Inferior parietal cortex (tissue), 1 donor: ENCODE measurements around the gene PRG3.
A peak's percentile ranks its signal among the peaks of the same experiment; 100 is the strongest.
"Not testable (repeated sequence)": the region's sequence is repeated elsewhere in the genome, so short reads cannot be mapped to it uniquely, and the experiment has no call there.

Experiments used
- DNase-seq: peaks from one replicate; pipeline ENCODE4 v3.0.0-alpha.2; 2016; ENCODE audit errors: extremely low spot score

PRG3 gene

GRCh38 chr11:57339328-57339727 lies 41.6 kb downstream of the PRG3 start:
- DNase-seq, result no peak

- no peak for DNase-seq
Observed at GRCh38 chr11:57338142-57338541, 42.8 kb downstream of the PRG3 start, which contains the start of gene P2RX3. P2RX3 (plus strand) TSS chr11:57338352; CDS start chr11:57338551, 199 bp downstream.

GRCh38 chr11:57336856-57337255 lies 44.1 kb downstream of the PRG3 start:
- not testable (repeated sequence) for DNase-seq

GRCh38 chr11:57336111-57336666 lies 44.8 kb downstream of the PRG3 start:
- no peak for DNase-seq

- DNase-seq, result peak; percentile 87
Observed at GRCh38 chr11:57335343-57336110, 45.4 kb downstream of the PRG3 start, which contains the start of gene SSRP1. SSRP1 (minus strand) TSS chr11:57335892; CDS start chr11:57335121, 771 bp downstream.

GRCh38 chr11:57335023-57335342 lies 46.0 kb downstream of the PRG3 start:
- no peak for DNase-seq

GRCh38 chr11:57332694-57333440 lies 48.1 kb downstream of the PRG3 start:
- no peak for DNase-seq

- no peak for DNase-seq
Observed at GRCh38 chr11:57331720-57332119, 49.2 kb downstream of the PRG3 start.

GRCh38 chr11:57330029-57330428 lies 50.9 kb downstream of the PRG3 start:
- no peak for DNase-seq

GRCh38 chr11:57327721-57328120 lies 53.2 kb downstream of the PRG3 start:
- no peak for DNase-seq
